H1 (cell line): ENCODE results near the gene RNASE4. TPM values are rescaled to one million over a fixed set of nuclear protein-coding genes. Genes with fewer than 3 reads are reported as not detected.

ENCODE experiments used
- CTCF ChIA-PET: fragments of 300-600 bp; sonication (Branson Sonifier 250); formaldehyde crosslinking; loops from one replicate; lab custom pipeline; 2021; ENCODE audit not compliant: partially characterized antibody; lab: Charles Lee
- POLR2A ChIA-PET: fragments of 300-600 bp; sonication (Branson Sonifier 250); formaldehyde crosslinking; loops from one replicate; lab custom pipeline; 2021; ENCODE audit warnings: inconsistent platforms; ENCODE audit not compliant: partially characterized antibody; lab: Charles Lee
- DNase-seq, 2 experiments: peaks; one replicate each; pipeline versions ENCODE4 v3.0.0 to v3.0.0-alpha.2; 2010 to 2022; ENCODE audit warnings: low spot score in 2 of 2, low read depth in 1 of 2, mixed read lengths in 1 of 2
- FAIRE-seq: peaks from 2 replicates; lab custom pipeline; 2011; peaks lifted over from hg19 to GRCh38; lab: Jason Lieb, UNC
- H2AFZ ChIP-seq: 2 replicates; pipeline ENCODE4 v1.8.1; 2012; ENCODE audit warnings: low read length, inconsistent platforms
- H2AK5ac ChIP-seq: 2 replicates; pipeline ENCODE4 v1.6.1; 2013; ENCODE audit warnings: low read depth, low read length
- H2BK120ac ChIP-seq: replicated peaks from 2 replicates; pipeline ENCODE3; 2013; ENCODE audit warnings: low read depth, low read length, inconsistent platforms
- H2BK12ac ChIP-seq: 2 replicates; pipeline ENCODE4 v1.6.1; 2013; ENCODE audit warnings: low read depth, low read length
- H2BK15ac ChIP-seq: 2 replicates; pipeline ENCODE4 v1.6.1; 2013; ENCODE audit warnings: low read length
- H2BK20ac ChIP-seq: 2 replicates; pipeline ENCODE4 v1.6.1; 2013; ENCODE audit warnings: low read length
- H2BK5ac ChIP-seq: 2 replicates; pipeline ENCODE4 v1.6.1; 2013; ENCODE audit warnings: low read depth, low read length
- H3K14ac ChIP-seq: 2 replicates; pipeline ENCODE4 v1.6.1; 2013; ENCODE audit warnings: inconsistent platforms; ENCODE audit not compliant: insufficient read length
- H3K18ac ChIP-seq: 2 replicates; pipeline ENCODE4 v1.6.1; 2013; ENCODE audit warnings: low read length; ENCODE audit errors: extremely low read depth
- H3K23ac ChIP-seq: 2 replicates; pipeline ENCODE4 v1.6.1; 2013; ENCODE audit warnings: inconsistent platforms; ENCODE audit not compliant: insufficient read length
- H3K23me2 ChIP-seq: 2 replicates; pipeline ENCODE4 v1.6.1; 2013; ENCODE audit warnings: low read depth, low read length
- H3K27ac ChIP-seq: 2 replicates; pipeline ENCODE4 v1.6.1; 2011; ENCODE audit warnings: low read depth, low read length, inconsistent platforms
- H3K27me3 ChIP-seq, 4 experiments: replicated peaks in 1 of 4; 1 replicate in 1 of 4; 2 replicates in 3 of 4; pipeline versions ENCODE4 v1.6.1 to v1.8.1; 2011 to 2013; ENCODE audit warnings: low read length in 3 of 4, mild to moderate bottlenecking in 3 of 4, inconsistent platforms in 2 of 4, mixed read lengths in 2 of 4, moderate library complexity in 1 of 4; ENCODE audit not compliant: control insufficient read depth in 3 of 4, insufficient read depth in 3 of 4; ENCODE audit errors: extremely low read depth in 1 of 4
- H3K36me3 ChIP-seq, 4 experiments: 2 replicates each; pipeline versions ENCODE4 v1.6.1 to v1.8.1; 2011 to 2013; ENCODE audit warnings: mild to moderate bottlenecking in 4 of 4, low read length in 3 of 4, moderate library complexity in 2 of 4, control low read depth in 1 of 4, inconsistent platforms in 1 of 4; ENCODE audit not compliant: insufficient read depth in 4 of 4, control insufficient read depth in 2 of 4
- H3K4ac ChIP-seq: replicated peaks from 2 replicates; pipeline ENCODE3; 2013; ENCODE audit warnings: low read length, low read depth, mixed read lengths, inconsistent platforms; ENCODE audit not compliant: insufficient read length
- H3K4me1 ChIP-seq, 4 experiments: replicated peaks in 1 of 4; 1 replicate in 1 of 4; 2 replicates in 3 of 4; pipeline versions ENCODE4 v1.6.1 to v1.8.1; 2011 to 2013; ENCODE audit warnings: low read length in 3 of 4, inconsistent platforms in 2 of 4, mixed read lengths in 1 of 4; ENCODE audit not compliant: insufficient read depth in 4 of 4, control insufficient read depth in 3 of 4
- H3K4me2 ChIP-seq, 2 experiments: 2 replicates each; pipeline versions ENCODE4 v1.6.1 to v1.8.1; 2011 to 2013; ENCODE audit warnings: low read depth in 2 of 2, low read length in 2 of 2, control low read depth in 1 of 2, inconsistent platforms in 1 of 2, mild to moderate bottlenecking in 1 of 2; ENCODE audit not compliant: insufficient read depth in 1 of 2
- H3K4me3 ChIP-seq, 4 experiments: fragments of 200-600, 300-600 bp in 1 of 4; sonication (generic), shearing (Covaris generic), sonication (Bioruptor Twin) in 1 of 4; 2 replicates each; pipeline versions ENCODE4 v1.5.1 to v1.8.1; 2011 to 2016; ENCODE audit warnings: low read length in 4 of 4, low read depth in 3 of 4, control low read depth in 2 of 4, inconsistent platforms in 2 of 4, mild to moderate bottlenecking in 2 of 4, mixed read lengths in 1 of 4, moderate library complexity in 1 of 4; ENCODE audit not compliant: insufficient read depth in 2 of 4; ENCODE audit errors: extremely low read depth in 1 of 4
- H3K56ac ChIP-seq: replicated peaks from 2 replicates; pipeline ENCODE3; 2013; ENCODE audit warnings: low read depth, mild to moderate bottlenecking, mixed read lengths, low read length, inconsistent platforms; ENCODE audit not compliant: insufficient read length
- H3K79me1 ChIP-seq: 2 replicates; pipeline ENCODE4 v1.6.1; 2013; ENCODE audit warnings: low read depth, low read length, control low read depth
- H3K79me2 ChIP-seq, 2 experiments: 2 replicates each; pipeline versions ENCODE4 v1.6.1 to v1.8.1; 2012 to 2013; ENCODE audit warnings: low read length in 2 of 2, mild to moderate bottlenecking in 2 of 2, inconsistent platforms in 1 of 2; ENCODE audit not compliant: insufficient read depth in 2 of 2, control insufficient read depth in 1 of 2
- H3K9ac ChIP-seq, 4 experiments: replicated peaks in 1 of 4; 1 replicate in 1 of 4; 2 replicates in 3 of 4; pipeline versions ENCODE4 v1.6.1 to v1.8.1; 2011 to 2013; ENCODE audit warnings: low read depth in 3 of 4, low read length in 3 of 4, control low read depth in 2 of 4, mild to moderate bottlenecking in 2 of 4, moderate library complexity in 2 of 4, inconsistent platforms in 1 of 4; ENCODE audit errors: extremely low read depth in 1 of 4
- H3K9me3 ChIP-seq, 2 experiments: 2 replicates each; pipeline versions ENCODE4 v1.6.1 to v1.8.1; 2012 to 2013; ENCODE audit warnings: mild to moderate bottlenecking in 2 of 2, moderate library complexity in 2 of 2, control low read depth in 1 of 2, inconsistent platforms in 1 of 2, low read depth in 1 of 2, low read length in 1 of 2, mixed read lengths in 1 of 2; ENCODE audit not compliant: insufficient read depth in 2 of 2
- H4K20me1 ChIP-seq, 2 experiments: replicated peaks in 1 of 2; 2 replicates each; pipeline versions ENCODE3 to v1.8.1; 2011 to 2013; ENCODE audit warnings: inconsistent platforms in 2 of 2, low read length in 2 of 2, mild to moderate bottlenecking in 1 of 2; ENCODE audit not compliant: insufficient read depth in 2 of 2, control insufficient read depth in 1 of 2
- H4K5ac ChIP-seq: 2 replicates; pipeline ENCODE4 v1.6.1; 2013; ENCODE audit warnings: low read length, low read depth, mixed read lengths, inconsistent platforms; ENCODE audit not compliant: insufficient read length
- H4K8ac ChIP-seq: 2 replicates; pipeline ENCODE4 v1.8.0; 2013; ENCODE audit warnings: mild to moderate bottlenecking, moderate library complexity, low read length, inconsistent platforms; ENCODE audit not compliant: insufficient read depth; ENCODE audit errors: extremely low read depth
- H4K91ac ChIP-seq: replicated peaks from 2 replicates; pipeline ENCODE3; 2013; ENCODE audit warnings: low read length, mixed read lengths, inconsistent platforms; ENCODE audit not compliant: insufficient read length
- BRCA1 ChIP-seq: IDR thresholded peaks from 2 replicates; pipeline ENCODE4 v1.6.1; 2012; ENCODE audit warnings: low read depth, low read length, improper control_type of control experiment
- EZH2 ChIP-seq: fragments of 200-600 bp; sonication (generic); IDR thresholded peaks from 2 replicates; pipeline ENCODE4 v1.7.1; 2012; ENCODE audit warnings: low read depth, mild to moderate bottlenecking, moderate library complexity, low read length, inconsistent platforms; ENCODE audit not compliant: severe bottlenecking
- JUN ChIP-seq: IDR thresholded peaks from 2 replicates; pipeline ENCODE4 v1.6.1; 2011; ENCODE audit warnings: low read depth, mild to moderate bottlenecking, improper control_type of control experiment, low read length
- KDM1A ChIP-seq: fragments of 200-600, 300-600 bp; sonication (generic); IDR thresholded peaks from 2 replicates; pipeline ENCODE4 v1.7.1; 2016; ENCODE audit warnings: mild to moderate bottlenecking, low read length, borderline replicate concordance
- SAP30 ChIP-seq: fragments of 300-600 bp; sonication (generic); IDR thresholded peaks from 2 replicates; pipeline ENCODE4 v1.7.1; 2012; ENCODE audit warnings: low read length, moderate library complexity, mild to moderate bottlenecking, inconsistent platforms; ENCODE audit not compliant: insufficient read depth, insufficient replicate concordance
- SIN3A ChIP-seq, 2 experiments: IDR thresholded peaks in 1 of 2; conservative IDR thresholded peaks in 1 of 2; 2 replicates each; pipeline ENCODE4 v1.6.1; 2011 to 2012; ENCODE audit warnings: low read length in 2 of 2, improper control_type of control experiment in 1 of 2, low read depth in 1 of 2, mild to moderate bottlenecking in 1 of 2
- TBP ChIP-seq: IDR thresholded peaks from 2 replicates; pipeline ENCODE4 v1.6.1; 2011; ENCODE audit warnings: low read depth, low read length, improper control_type of control experiment
- WGBS, 2 experiments: shearing (Covaris generic) in 1 of 2; methylation state at CpG; one replicate each; pipeline versions ENCODE4 v1.1.6 to v1.1.7; 2013 to 2015; ENCODE audit warnings: low lambda C conversion rate in 2 of 2, mixed read lengths in 2 of 2, inconsistent platforms in 1 of 2, low coverage in 1 of 2, missing lambda C conversion rate in 1 of 2; ENCODE audit not compliant: insufficient replicate concordance in 2 of 2, insufficient coverage in 1 of 2, insufficient read length in 1 of 2; ENCODE audit errors: extremely low coverage in 1 of 2, missing lambda C conversion rate in 1 of 2; 5-methylcytosine and 5-hydroxymethylcytosine counted together
- polyA plus RNA-seq, 7 experiments: library from polyadenylated mRNA; depleted of rRNA in 3 of 7; stranded (reverse) in 5 of 7; unstranded in 2 of 7; fragments of >200 nt in 5 of 7; fragments of 200-250 nt in 2 of 7; gene quantifications; 1 replicate in 5 of 7; 2 replicates in 1 of 7; 4 replicates in 1 of 7; pipeline versions ENCODE4 v1.2.1 to v1.2.3, GENCODE V29; 2011 to 2013; ENCODE audit warnings: missing spikeins in 2 of 7, mixed read lengths in 2 of 7
- total RNA-seq: library from RNA; stranded (reverse); fragmentation: NEBNext Ultra II Directional; extraction: Animal tissue kit (Norgen Biotek cat#: 25700); gene quantifications from 2 replicates; pipeline ENCODE4 v1.2.1, GENCODE V29; 2021

The RNASE4 gene
- total and polyA plus RNA-seq, 2 of the 8 experiments (the other 6 are each of a cell fraction or from before 2014, with no cell fraction given): 0.61 to 3.5 TPM

- H2BK12ac ChIP-seq: no peak overlapping the region
- no peaks in the 10 kb centered on the region for H3K23me2 ChIP-seq
- FAIRE-seq (no peak), DNase-seq (no peak)
- H3K27ac ChIP-seq: no peak overlapping the region
- no peak overlapping the region for H3K4ac ChIP-seq
- no peaks in the 10 kb centered on the region for H3K79me1 ChIP-seq
- no peak overlapping the region for H2AFZ ChIP-seq
- no peak overlapping the region for H4K91ac ChIP-seq
- ChIA-PET POLR2A (interaction anchor here (1.7 kb wide), 1 partner anchor 8 kb away, joined by 4 read pairs; no protein-coding TSS in a partner anchor), CTCF (interaction anchor here (0.7 to 2.3 kb wide), 6 partner anchors 15 to 151 kb away, joined by 3 to 15 read pairs (median 3); no protein-coding TSS in a partner anchor)
- no peak overlapping the region for H2BK120ac ChIP-seq
- H4K8ac ChIP-seq: no peak overlapping the region
- no peak overlapping the region; the same call in 1 of the 2 replicates for H2BK15ac ChIP-seq
- no peak overlapping the region for H3K14ac ChIP-seq
- H4K5ac ChIP-seq: no peak overlapping the region
- no peak overlapping the region for H2BK5ac ChIP-seq
- H3K79me2 ChIP-seq: no peaks in the 10 kb centered on the region
- H2AK5ac ChIP-seq: no peak overlapping the region
- H4K20me1 ChIP-seq: no peaks in the 10 kb centered on the region
- H3K9me3 ChIP-seq: no peaks in the 10 kb centered on the region
- H3K4me3 ChIP-seq: no peak overlapping the region
- TF ChIP-seq JUN (no peak), SAP30 (no peak), BRCA1 (no peak), KDM1A (no peak), EZH2 (no peak), TBP (no peak), SIN3A (conservative IDR thresholded peaks at IDR 0.05 in 1 of 2, IDR thresholded peaks at IDR 0.05 in 1 of 2; ENCODE audit: low read depth in 1 of 2, low read length in 2 of 2) (no peak)
- no peaks in the 10 kb centered on the region for H3K36me3 ChIP-seq
- H3K27me3 ChIP-seq: peaks cover 0 to 1% (median 0%) of the 10 kb centered on the region in 4 experiments; a peak in 1 of 7 replicates
- H2BK20ac ChIP-seq: peak overlapping the region; percentile 72; the same call in 1 of the 2 replicates
- H3K9ac ChIP-seq: no peak overlapping the region
- H3K4me2 ChIP-seq: no peak overlapping the region
- no peak overlapping the region for H3K23ac ChIP-seq
- H3K4me1 ChIP-seq: no peaks in the 10 kb centered on the region
- no peak overlapping the region for H3K18ac ChIP-seq
- no peak overlapping the region for H3K56ac ChIP-seq
- WGBS, 2 experiments: 87% methylated on average over 4 of the region's 4 CpGs; no CpG with 5 or more reads in 1 of the 2 experiments
Measured at GRCh38 chr14:20714593-20715250, 30.4 kb downstream of the RNASE4 start.
